Liver (tissue), 3 donors: Measurements from ENCODE around the gene SMAD6.

Experiments used
- CTCF ChIP-seq: fragments of 150-350 bp; IDR thresholded peaks from 2 replicates; pipeline ENCODE4 v1.5.1; 2017; ENCODE audit warnings: improper control_type of control experiment, low read depth, low read length; ENCODE audit not compliant: missing input control
- EGR1 ChIP-seq, 2 donors: IDR thresholded peaks; 2 replicates each; pipeline ENCODE4 v1.6.1; 2016 to 2018; ENCODE audit warnings: antibody characterized with exemption in 2 of 2, low read depth in 2 of 2
- GABPA ChIP-seq, 2 donors: IDR thresholded peaks in 1 of 2; conservative IDR thresholded peaks in 1 of 2; 2 replicates each; pipeline ENCODE4 v1.6.1; 2016; ENCODE audit warnings: antibody characterized with exemption in 2 of 2, mild to moderate bottlenecking in 1 of 2, moderate library complexity in 1 of 2
- HNF4A ChIP-seq, 2 donors: conservative IDR thresholded peaks; 2 replicates each; pipeline ENCODE4 v1.6.1; 2016; ENCODE audit warnings: antibody characterized with exemption in 2 of 2, mild to moderate bottlenecking in 2 of 2
- MAX ChIP-seq: IDR thresholded peaks from 2 replicates; pipeline ENCODE4 v1.6.1; 2016; ENCODE audit warnings: antibody characterized with exemption
- RAD21 ChIP-seq, 2 donors: IDR thresholded peaks; 2 replicates each; pipeline ENCODE4 v1.6.1; 2016; ENCODE audit warnings: antibody characterized with exemption in 2 of 2, mild to moderate bottlenecking in 2 of 2
- REST ChIP-seq: IDR thresholded peaks from 2 replicates; pipeline ENCODE4 v1.6.1; 2016; ENCODE audit warnings: antibody characterized with exemption, mild to moderate bottlenecking
- SP1 ChIP-seq: IDR thresholded peaks from 2 replicates; pipeline ENCODE4 v1.6.1; 2018; ENCODE audit warnings: antibody characterized with exemption, mild to moderate bottlenecking
- TAF1 ChIP-seq: conservative IDR thresholded peaks from 2 replicates; pipeline ENCODE4 v1.6.1; 2016; ENCODE audit warnings: antibody characterized with exemption, mild to moderate bottlenecking
- YY1 ChIP-seq: IDR thresholded peaks from 2 replicates; pipeline ENCODE4 v1.6.1; 2016; ENCODE audit warnings: antibody characterized with exemption, mild to moderate bottlenecking
- ZBTB33 ChIP-seq: IDR thresholded peaks from 2 replicates; pipeline ENCODE4 v1.6.1; 2016; ENCODE audit warnings: antibody characterized with exemption
- donor health status: healthy.
- donor health status: healthy.

GRCh38 chr15:66816201-66816600 lies 114.2 kb downstream of the SMAD6 start:
- TF ChIP-seq TAF1 (no peak), EGR1 (IDR thresholded peaks at IDR 0.05; ENCODE audit: low read depth in 2 of 2) (no peak), CTCF (no peak), GABPA (IDR thresholded peaks at IDR 0.05 in 1 of 2, conservative IDR thresholded peaks at IDR 0.05 in 1 of 2) (no peak), YY1 (no peak), REST (no peak), MAX (no peak), RAD21 (IDR thresholded peaks at IDR 0.05) (no peak), HNF4A (conservative IDR thresholded peaks at IDR 0.05) (no peak), SP1 (no peak), ZBTB33 (no peak)
